Measurements from ENCODE around the gene DKKL1.

The DKKL1 gene

DNA sequence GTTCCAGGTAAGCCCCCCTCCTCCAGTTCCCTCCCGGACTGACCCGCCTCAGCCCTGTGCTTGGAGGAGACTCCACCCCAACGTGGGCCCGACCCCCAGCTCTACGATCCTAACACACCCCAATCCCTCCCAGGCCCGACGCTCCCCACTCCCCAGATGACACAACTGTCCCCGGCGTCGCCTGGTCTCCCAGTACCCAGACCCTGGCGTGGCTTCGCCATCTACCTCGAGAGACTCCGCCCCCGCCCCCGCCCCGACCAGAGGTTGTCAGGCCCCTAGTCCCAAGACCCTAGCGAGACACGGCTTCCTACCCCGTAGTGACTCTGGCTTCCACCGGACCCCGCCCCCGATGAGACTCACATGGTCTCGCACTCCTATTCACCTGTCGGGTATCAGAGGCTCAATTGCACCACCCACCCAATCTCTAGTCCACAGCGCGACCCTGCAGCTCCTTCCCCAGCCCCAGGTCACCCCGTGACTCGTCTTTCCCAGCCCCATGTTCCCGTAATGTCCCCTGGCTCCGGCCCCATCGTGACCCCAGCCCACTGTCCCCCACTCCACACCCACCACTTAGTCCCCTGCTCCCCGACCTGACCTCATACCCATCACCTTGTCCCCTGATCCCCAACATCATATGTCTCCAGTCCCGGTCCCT is 25.5 kb upstream of the DKKL1 start:
- DNase-seq, result no peak

DNA sequence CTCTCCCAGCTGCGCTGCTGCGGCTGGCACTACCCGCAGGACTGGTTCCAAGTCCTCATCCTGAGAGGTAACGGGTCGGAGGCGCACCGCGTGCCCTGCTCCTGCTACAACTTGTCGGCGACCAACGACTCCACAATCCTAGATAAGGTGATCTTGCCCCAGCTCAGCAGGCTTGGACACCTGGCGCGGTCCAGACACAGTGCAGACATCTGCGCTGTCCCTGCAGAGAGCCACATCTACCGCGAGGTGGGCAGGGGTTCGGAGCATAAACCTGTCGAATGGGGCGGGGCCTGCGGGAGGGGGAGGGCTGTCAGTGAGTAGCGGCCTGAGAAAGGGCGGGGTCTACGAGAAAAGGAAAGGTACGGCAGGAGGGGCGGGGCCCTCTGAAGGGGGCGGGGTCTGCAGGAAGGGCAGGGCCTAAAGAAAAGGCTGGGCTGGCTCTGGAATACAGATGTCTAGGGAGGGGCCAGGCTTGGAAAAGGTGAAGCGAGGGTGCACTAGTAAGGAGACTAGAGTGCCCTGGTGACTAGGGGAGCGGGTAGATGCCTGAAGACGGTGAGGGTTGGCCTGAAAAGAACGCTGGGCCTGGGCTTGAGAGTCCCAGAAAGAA is 24.9 kb upstream of the DKKL1 start:
- DNase-seq, result no peak

DNA sequence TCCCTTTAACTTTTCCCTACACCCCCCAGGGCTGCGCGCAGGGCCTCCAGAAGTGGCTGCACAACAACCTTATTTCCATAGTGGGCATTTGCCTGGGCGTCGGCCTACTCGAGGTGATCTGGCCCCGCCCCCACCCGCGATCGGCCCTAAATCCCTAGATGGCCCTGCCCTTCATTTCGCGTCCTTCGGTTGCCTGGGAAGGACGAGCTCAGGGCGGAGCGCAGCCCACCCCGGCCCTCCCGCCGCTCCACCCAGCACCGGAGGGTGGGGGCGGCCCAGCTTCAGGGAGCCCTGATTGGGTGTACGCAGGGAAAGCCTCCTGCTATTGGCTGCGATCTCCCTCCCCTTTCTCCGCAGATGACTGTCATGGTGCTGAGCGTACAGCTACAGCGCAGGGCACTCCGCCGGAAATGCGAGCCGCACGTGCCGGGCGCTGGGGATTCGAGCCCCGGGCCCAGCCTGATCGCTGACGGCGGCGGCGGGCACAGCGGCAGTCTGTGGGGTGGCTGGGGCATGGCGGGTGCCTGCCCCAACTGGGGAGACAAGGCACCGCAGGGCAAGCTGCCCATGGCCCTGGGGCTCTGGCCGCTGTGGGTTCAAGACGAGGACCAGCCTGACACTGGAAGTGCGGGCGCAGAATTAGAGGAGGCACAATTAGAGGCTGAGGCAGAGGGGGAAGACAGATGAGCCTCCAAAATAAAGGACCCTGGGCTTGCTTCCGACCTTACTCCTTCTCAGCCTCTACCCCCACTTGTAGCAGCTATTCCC is 24.2 kb upstream of the DKKL1 start:
- no peak for DNase-seq

DNA sequence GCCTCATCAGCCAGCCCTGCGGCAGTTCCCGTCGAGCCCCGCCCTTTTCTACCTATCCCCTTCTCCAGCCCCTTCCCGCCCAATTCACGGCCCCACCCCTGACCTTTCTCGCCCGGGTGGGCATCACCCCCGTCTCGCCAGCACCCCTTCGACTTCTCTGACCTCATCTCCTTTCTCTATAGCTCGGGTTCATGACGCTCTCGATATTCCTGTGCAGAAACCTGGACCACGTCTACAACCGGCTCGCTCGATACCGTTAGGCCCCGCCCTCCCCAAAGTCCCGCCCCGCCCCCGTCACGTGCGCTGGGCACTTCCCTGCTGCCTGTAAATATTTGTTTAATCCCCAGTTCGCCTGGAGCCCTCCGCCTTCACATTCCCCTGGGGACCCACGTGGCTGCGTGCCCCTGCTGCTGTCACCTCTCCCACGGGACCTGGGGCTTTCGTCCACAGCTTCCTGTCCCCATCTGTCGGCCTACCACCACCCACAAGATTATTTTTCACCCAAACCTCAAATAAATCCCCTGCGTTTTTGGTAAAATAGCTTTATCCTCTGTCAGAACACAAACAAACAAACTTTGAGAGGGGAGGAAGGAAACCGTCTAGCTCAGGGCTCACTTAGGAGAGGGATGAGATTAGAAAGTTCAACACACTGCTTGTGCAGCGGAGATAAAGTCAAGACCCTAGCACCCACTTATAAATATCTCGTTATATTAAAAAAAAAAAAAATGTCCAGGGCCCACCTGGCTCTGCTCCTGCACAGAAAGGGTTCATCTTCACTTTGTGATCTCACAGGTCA is 23.4 kb upstream of the DKKL1 start:
- DNase-seq, result no peak

DNA sequence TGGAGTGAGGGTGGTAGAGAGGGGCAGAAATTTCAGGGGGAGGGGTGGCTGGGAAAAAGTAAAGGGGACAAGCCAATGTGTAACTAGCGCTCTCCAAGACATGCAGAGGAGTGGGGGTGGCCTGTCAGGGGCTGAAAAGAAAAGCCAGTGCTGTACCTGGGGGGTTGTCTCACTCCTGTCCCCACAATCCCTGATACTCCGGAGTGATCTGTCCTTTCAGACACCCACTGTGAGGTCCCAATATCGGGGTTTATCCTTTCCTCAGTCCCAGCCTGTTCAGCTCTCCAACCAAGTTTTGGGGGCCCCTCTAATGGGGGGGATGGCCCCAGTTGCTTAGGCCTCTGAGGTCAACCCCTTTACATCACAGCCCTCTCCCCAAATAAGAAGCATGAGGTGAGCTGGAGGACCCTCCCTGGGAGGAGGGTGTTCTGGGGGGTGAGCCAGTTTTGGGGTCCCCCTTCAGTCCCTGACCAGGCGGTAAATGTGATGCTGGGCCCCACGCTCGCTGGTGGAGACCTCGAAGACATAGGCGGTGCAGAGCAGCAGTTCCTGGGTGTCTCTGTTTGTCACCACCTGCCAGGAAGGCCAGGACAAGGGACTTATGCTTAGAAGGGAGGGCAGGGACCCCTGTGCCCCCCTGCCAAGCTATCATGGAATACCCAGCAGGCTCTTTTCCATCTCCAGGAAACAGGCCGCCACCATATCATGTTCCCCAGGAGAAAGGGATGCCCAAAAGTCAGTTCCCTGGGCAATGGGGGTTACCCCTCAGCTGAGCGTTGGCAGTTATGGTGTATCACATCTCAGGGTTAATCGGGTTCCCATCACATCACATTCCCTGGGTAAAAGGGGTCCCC is 22.6 kb upstream of the DKKL1 start:
- DNase-seq, result no peak

DNA sequence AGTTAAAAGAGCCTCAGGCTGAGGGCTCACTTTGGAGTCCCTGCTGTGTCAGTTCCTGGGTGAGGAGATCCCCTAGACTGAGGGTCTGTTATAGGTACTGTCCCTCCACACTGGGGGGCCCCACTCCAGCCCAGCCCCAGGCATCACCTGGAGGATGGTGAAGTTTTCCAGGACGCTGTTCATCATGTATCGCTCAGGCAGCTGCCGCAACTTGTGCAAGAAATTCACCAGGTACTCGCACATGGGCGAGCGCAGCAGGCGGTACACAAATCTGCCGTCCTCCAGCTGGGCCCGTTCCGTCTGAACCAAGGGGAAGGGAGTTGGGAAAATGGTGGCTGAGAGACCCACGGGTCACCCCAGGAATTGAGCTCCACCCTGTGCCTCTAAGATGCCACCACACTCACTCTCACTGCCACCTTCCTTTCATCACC is 21.4 kb upstream of the DKKL1 start:
- no peak for DNase-seq

DNA sequence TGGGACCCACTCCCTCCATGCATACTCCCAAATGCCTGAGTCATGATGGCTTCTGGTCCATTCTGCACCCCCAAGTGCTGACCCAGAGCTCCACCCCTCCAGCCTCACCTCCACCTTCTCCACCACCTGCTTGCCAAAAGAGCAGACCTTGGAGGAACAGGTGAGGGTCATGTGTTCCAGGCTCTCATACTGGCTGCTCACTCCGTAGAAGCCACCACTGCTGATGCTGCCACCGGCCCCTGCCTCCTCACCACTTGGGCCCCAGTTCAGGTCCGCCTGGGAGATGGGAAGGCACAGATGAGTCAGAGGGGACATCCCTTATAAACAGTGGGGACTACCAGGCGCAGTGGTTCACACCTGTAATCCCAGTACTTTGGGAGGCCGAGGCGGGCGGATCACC is 20.6 kb upstream of the DKKL1 start:
- no peak for DNase-seq

DNA sequence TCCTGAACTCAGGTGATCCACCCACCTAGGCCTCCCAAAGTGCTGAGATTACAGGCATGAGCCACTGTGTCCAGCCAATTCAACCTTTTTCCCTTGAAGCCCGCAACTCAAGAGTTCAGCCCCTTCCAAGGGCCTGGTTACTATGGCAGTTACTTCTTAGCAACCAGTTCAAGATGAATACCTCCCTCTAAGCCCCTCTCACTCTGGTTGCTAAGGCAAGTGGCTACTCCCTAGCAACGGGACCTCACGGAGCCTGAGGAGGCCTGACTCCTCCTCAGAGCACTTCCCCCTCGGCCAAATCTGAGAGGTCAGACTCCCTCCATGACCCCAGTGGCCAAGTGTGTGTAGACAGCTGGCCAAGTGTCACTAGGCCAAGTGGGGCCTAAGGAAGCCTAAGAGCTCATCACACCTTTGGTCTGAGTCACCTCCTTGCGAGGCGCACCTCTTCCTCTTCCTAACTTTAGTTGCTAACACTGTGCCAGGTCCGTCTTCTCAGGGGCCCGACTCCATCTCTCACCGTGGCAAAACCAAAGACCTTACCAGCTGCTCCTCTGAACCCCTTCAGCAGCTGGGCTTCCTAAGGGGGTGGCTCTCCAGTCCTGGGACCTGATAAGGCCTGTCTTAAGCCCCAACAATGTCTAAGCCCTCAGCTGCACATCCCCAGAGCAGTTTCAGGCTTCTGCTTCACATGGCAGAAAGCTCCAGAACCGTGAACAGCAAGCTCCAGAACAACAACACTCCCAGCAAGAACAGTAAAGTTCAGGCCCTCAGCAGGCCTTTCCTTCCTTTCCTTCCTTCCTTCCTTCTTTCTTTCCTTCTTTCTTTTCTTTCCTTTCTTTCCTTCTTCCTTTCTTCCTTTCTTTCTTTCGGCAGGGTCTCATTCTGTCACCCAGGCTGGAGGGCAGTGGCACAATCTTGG is 18.9 kb upstream of the DKKL1 start:
- DNase-seq, result no peak

DNA sequence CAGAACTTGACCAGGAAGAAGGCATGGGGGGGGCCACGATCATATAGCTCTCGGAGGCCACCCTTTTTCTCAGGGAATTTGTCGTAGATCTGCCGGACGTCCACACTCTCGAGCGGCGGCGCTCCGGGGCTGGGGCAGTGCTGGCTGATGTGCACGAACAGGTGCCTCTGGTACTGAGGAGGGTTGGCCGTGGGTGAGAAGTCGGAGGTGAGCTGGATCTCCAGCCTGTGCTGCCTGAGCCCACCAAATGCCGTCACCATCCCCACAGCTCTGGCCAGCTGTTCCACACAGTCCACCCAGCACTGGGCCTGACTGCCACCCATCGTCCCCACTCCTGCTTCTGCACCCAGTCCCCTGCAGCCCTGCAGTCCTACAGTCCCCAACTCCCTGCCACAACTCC is 16.5 kb upstream of the DKKL1 start:
- no peak for DNase-seq

DNA sequence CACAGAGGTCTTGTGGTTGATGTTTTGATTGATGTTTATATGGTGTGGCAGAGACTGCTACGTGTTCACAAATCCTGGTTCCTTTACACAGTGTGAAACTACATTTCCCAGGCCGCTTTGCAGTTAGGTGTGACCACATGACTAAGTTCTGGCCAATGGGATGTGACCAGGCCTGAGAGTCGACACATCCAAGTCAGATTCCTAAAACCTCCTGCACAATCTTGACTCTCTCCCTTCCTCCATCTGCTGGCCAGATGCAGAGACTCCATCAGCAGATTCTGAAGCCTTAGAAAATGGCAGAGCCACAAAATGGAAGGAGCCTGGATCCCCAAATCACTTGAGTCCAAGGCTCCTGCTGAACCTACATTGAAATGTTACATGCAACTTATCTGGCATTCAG is 15.8 kb upstream of the DKKL1 start:
- peak; percentile 46 for DNase-seq

DNA sequence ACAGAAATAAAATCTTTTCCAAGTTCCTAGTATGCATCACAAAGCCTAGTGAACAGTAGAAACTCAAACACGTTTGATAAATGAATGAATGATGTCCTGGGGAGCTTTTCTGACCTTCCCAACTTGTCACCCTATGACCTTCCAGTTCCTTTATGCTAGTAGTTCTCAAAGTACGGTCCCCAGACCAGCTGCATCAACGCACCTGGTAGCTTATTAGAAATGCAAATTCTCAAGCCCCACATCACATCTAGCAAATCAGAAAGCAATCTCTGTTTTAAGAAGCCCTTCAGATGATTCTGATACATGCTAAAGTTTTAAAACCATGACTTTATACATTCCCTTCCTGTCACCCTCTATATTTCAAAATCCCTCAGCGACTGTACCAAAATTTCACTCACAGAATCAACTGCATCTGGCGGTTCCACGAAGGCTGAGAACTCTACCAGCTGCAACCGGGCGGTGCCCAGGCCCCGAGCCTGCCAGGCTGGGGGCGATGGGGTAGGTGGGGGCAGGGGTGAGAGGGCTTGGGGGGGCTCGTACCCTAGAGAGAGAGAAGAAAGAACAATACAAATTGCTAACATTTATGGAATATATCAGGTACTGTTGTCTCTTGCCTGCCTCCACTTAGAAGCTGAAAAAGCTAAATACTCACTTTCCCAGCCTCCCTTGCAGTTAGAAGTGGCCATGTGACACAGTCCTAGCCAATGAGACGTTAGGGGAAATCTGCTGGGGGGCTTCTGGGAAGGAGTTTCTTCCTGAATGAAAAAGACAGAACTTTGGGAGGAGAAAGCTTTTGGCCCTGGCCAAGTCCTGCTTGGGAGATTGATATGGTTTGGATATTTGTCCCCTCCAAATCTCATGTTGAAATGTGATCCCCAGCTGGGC is 15.1 kb upstream of the DKKL1 start:
- DNase-seq, result no peak

DNA sequence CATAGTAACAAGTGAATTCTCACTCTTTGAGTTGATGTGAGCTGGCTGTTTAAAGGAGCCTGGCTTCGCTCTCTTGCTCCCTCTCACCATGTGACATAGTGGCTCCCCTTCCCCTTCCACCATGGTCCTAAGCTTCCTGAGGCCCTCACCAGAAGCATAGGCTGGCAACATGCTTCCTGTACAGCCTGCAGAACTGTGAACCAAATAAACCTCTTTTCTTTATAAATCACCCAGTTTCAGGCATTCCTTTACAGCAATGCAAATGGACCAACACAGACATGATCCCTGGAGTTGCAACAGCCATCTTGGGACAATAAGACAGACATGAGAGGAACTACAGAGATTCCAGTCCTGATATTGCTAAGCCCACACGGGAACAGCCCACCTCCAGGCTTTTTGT is 14.1 kb upstream of the DKKL1 start:
- DNase-seq, result no peak

DNA sequence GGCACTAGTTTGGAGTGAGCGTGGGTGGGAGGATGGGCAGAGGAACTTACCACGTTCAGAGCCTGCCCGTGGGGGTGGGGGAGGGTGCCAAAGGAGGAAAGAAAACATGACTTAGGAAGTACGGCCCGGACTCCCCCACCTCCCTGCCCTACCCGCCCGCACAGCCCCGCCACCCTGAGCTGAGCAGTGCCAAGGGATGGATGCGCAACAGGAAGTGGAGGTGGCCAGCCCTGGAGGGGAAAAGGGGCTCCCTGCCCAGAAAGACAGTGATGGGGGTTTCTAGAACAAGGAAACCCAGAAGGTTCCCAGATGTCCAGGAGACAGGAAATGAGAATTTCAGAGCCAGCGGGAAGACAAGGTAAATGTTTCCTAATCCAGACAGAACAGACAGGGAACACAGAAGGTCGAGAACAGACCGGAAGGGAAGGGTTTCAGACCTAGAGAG is 7.7 kb upstream of the DKKL1 start:
- peak; percentile 42 for DNase-seq

DNA sequence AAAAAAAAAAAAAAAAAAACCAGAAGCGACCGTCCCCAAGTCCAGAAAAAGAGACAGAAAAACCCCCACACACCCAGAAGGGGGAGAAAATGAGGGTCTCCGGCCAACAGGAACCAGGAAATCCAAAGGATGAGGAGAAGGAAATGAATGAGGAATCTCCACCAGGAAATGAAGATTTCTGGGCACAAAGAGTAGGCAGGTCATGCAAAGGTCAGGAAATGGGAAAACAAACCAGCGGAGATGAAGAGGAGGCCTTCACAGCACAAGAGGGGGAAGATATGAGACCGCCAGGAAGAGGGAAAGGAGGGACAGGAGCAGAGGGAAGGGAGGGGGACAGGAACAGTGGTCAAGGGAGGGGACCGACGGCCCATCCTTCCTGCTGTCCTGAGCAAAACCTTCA is 7.3 kb upstream of the DKKL1 start:
- no peak for DNase-seq

DNA sequence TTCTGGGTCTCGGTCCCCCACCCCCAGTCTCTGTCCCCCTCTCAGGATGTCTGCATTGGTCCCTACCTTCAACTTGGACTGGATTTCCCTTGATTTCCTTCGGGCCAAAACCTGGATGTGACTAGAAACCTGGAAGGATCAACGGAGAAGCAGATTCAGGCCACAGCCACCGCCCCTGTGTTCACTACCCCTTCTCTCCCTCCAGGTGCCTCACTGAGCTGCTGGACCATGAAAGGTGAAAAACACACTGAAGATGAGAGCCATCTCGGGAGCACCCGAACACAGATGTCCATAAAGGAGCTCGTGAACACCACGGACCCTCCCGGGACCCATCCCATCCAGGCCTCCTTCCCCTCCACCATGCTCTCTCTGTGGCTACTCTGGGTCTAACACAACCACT is 6.5 kb upstream of the DKKL1 start:
- DNase-seq, result no peak

DNA sequence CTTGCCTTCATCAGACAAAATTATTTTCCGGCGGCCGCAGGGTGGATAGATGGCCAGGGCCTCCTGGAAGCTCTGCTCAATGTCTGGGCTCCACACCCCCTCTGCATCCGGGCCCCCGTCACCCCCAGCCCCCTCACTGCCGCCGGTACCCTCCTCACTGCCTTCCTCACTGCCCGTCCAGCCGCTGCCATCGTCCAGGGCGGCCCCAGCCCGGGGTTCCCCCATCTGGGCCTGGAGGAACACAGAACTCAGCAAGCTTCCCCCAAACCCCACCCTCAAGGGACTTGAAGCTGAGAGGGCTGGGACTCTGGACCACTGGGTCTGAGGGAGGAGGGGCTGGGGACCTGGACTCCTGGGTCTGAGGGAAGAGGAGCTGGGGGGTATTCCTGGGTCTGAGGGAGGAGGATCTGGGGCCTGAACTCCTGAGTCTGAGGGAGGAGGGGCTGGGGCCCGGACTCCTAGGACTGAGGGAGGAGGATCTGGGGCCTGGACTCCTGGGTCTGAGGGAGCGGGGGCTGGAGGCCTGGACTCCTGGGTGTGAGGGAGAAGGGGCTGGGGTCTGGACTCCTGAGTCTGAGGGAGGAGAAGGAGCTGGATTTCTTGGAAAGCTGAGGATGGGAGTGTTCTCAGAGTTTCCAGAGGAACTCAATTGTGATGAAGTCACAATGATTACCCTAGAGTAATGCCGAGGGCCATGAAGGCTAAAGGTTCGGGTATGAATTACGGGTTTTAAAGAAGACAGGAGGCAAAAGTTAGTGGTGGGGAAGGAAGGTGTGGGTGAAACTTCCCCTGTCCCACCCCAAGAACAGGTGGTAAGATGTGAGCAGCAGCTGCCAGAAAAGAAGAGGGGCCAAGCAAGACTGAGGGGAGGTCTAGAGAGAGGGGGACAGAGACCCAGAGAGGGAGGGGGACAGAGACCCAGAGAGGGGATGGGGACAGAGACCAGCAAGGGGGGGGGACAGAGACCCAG is 3.5 kb upstream of the DKKL1 start:
- DNase-seq, result no peak

DNA sequence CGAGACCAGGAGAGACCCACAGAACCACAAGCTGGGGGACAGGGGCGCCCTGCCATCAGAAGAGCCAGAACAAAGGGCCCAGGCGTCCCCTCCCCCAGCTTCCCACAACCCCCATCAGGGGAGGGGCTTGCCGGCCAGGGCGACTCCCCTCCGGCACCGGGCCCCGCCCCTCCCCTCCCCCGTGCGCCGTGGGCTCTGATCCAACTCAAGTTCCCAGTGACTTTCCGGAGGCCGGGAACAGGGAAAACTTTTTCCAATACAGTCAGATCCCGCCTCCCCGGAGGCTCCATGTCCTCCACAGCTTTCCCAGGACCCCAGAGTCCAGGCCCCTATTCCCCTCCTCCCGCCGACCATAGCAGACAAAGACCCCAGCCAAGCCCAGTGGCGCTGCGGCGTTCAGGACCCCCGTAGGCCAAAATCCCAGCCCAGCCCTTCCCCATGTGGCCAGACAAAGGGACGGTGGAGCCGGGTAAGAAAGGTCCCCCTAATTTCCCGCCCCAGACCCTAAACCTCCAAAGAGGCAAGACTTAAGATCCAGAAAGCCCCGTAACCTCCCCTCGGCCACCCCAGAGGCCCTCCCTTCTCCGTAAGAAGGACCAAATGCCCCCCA is 2.1 kb upstream of the DKKL1 start:
- DNase-seq, result no peak

Data from inflammatory macrophage treated with lipopolysaccharide for 4 hours (primary cell).